CD4-positive, alpha-beta T cell treated with Interleukin-6 for 4 hours (primary cell): ENCODE results near the gene ACE.

Experiments used
- DNase-seq: peaks from one replicate; pipeline ENCODE4 v3.0.0-alpha.2; 2020; ENCODE audit warnings: mixed read lengths

Gene ACE

GRCh38 chr17:63517825-63518534, 41.1 kb downstream of the ACE start:
- no peak for DNase-seq

GRCh38 chr17:63519116-63519881, 42.4 kb downstream of the ACE start:
- DNase-seq = no peak

DNA sequence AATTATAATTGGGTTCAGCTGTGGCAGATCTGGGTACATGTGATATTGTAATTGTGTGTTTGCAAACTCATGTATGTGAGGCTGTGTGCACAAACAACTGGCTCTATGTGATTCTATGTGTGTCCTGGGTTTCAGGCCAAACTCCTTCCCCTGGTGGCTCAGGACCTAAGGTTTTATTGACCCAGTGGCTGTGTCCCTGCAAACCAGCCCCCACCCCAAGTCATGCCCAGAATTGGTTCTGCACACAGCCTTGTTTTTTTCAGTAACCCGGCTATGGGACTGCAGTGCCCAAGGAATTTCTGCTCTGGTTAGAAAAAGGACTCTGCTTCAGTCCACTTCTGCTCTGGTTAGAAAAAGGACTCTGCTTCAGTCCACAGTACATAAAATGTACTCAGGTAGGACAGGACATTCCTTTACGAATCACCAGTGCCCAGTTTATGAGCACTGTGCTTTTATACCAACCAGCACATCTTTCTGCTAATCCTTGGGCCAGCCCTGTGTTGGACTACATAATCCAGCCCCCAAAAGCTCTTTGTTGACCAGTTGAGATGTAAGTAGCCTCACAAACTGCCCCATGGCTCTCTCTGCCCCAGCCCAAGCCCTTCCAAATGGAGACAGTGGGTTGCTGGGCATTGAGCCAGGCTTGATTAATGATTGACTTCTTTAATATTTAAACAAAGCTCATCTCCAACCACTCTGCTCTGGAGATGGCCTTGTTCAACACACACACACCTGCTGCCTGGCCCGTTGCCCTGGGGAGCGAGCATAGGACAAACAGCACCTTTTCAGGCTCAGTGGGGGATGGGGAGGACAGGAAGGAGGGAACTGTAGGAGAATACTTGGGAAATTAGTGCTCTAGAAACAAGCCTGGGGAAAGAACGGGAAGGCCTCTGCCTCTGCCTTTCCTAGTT, 43.4 kb downstream of the ACE start:
- no peak for DNase-seq

GRCh38 chr17:63523253-63523855, 46.5 kb downstream of the ACE start, which contains the start of gene KCNH6:
TSS of gene KCNH6 (plus strand) at chr17:63523358. CDS start at chr17:63523414, 56 bp downstream.
- no peak for DNase-seq

GRCh38 chr17:63524051-63524450, 47.2 kb downstream of the ACE start:
- DNase-seq = no peak

DNA sequence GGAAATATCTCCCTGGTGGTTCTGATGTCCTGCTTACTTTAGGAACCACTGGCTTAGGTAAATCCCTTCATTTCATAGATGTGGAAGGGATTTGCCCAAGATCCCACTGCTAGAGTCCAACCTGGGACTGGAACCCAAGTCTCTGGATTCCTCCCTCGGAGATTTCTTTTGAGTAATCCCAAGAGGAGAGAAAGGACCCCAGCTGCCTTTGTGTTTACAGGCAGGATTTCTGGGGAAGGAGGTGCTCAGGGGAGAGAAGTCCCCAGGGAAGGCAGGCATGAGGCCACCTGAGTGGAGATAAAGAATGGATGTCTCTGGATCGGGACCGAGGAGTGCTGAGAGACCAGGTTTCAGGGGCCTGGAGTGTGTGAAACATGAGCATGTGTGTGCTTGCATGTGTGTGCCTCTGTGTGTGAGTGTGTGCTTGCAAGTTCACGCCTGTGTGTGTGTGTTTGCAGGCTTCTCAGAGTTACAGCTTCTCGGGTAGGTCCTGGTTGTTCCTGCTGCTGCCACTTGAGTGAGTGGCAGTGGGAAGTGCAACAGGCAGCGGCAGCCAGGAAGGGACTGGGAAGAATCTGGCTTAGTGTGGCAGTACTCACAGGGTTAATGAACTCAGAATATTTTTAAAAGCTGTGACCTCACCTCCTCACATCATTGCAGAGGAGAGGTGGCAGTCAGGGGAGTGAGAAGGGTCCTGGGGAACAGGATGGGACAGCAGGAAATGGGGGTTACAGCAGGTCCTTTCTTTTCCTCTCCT, 48.5 kb downstream of the ACE start:
- no peak for DNase-seq

- DNase-seq = no peak
Measured at GRCh38 chr17:63526861-63527260, 50.0 kb downstream of the ACE start.

DNA sequence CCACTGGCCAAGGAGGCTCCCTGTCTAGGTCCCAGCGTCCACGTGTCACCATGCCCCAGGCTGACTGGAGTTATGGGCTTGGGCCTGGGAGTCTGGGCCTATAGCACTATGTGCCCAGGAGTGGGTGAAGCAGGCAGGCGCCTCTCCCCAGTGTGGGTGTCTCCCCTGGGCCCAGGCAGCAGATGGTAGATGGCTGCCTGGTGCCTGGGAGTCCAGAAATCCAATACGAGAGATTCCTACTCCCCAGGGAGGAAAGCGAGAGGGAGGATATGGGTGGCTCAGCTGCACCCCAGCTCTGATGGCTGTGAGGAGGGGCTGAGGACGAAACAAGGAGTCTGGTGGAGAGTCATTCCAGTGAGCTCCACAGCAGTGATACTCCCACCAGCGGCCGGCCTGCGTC, 51.3 kb downstream of the ACE start:
- no peak for DNase-seq

DNA sequence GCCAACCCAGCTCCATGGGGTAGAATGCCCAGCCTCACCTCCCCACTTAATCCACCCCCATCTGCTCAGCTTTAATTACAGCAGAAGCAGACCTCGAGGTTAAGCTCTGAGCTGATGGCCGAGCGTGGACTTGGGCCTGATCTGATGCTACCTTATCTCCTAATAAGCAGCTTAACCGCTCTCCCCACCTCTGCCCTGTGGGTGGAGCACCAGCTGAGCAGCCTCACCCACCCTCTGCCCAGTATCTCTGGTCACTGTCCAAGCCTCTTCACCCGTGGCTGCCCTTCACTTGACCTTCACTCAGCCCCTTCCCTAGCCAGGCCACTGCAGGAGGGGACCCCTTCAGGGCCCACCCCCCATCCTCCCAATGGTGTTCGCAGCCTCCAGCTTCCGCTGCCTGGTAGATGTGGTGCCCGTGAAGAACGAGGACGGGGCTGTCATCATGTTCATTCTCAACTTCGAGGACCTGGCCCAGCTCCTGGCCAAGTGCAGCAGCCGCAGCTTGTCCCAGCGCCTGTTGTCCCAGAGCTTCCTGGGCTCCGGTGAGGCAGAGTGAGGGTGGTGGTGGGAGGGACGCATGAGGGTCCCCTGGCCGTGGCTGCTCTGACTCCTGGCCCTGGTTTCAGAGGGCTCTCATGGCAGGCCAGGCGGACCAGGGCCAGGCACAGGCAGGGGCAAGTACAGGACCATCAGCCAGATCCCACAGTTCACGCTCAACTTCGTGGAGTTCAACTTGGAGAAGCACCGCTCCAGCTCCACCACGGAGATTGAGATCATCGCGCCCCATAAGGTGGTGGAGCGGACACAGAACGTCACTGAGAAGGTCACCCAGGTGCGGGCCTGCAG, 53.1 kb downstream of the ACE start:
- no peak for DNase-seq

DNA sequence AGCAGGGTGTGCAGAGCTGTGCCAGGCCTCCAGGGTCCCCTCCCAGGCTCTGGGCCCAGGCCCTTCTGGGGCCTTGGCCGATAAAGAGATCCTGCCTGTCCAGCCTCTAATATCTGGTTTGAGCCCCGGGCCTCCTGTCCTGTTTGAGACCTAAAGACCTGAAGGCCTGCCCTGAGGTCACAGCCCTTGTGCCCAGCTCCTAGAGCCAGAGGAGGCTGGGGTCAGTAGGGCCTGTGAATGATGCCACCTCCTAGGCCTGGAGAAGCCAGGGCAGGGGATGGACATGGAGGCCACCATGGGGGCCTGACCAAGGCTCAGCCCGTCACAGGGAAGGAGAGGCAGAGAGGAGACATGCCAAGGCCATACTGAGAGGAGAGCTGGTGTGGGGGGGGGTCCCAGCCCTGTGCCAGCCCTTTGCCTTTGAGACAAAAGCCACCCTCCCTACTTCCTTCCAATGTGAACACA, 53.7 kb downstream of the ACE start:
- DNase-seq = no peak

GRCh38 chr17:63531022-63531965, 54.4 kb downstream of the ACE start:
- no peak for DNase-seq

DNA sequence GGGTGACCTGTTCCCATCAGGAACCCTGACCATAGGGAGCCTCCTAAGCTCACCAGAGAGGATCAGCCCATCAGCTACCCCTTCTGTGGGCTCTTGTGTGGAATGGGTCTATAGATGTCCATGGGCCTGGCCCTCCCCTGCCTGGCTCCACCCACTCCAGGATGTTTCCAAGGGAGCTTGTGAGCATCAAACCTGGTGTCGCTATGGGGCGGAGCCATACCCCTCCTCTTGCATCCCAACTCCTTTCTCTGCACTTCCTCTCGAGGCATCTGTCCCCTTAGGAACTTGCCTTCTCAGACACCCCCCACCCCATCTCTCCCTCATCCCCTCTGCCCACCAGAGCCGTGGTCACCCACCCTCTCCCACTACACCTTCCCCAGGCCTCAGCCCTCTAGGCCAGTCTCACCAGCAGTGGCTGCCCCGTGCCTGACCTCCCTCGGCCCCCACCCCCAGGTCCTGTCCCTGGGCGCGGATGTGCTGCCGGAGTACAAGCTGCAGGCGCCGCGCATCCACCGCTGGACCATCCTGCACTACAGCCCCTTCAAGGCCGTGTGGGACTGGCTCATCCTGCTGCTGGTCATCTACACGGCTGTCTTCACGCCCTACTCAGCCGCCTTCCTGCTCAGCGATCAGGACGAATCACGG, 56.7 kb downstream of the ACE start:
- DNase-seq = no peak

DNA sequence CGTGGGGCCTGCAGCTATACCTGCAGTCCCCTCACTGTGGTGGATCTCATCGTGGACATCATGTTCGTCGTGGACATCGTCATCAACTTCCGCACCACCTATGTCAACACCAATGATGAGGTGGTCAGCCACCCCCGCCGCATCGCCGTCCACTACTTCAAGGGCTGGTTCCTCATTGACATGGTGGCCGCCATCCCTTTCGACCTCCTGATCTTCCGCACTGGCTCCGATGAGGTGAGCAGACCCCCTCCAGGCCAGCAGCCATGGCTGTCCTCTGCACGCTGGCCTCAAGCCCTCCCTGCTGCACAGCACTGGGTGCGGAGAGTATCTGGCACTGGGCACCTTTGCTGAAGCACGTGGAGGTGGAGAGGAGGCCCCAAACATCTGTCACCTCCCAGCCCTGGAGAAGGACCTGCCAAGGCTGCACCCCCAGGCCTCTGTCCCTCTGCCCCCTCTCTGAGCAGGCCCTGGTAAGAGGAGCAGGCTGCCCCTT, 57.3 kb downstream of the ACE start:
- DNase-seq = no peak

- no peak for DNase-seq
Measured at GRCh38 chr17:63534816-63535455, 58.1 kb downstream of the ACE start.

DNA sequence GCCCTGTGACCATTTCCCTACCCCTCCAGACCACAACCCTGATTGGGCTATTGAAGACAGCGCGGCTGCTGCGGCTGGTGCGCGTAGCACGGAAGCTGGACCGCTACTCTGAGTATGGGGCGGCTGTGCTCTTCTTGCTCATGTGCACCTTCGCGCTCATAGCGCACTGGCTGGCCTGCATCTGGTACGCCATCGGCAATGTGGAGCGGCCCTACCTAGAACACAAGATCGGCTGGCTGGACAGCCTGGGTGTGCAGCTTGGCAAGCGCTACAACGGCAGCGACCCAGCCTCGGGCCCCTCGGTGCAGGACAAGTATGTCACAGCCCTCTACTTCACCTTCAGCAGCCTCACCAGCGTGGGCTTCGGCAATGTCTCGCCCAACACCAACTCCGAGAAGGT, 58.8 kb downstream of the ACE start:
- DNase-seq = no peak

GRCh38 chr17:63537001-63537400, 60.1 kb downstream of the ACE start:
- DNase-seq = no peak

- no peak for DNase-seq
Measured at GRCh38 chr17:63537991-63538692, 61.3 kb downstream of the ACE start.
